ENCODE measurements around the gene HNRNPR.

The HNRNPR gene

GRCh38 chr1:23368562-23369334 is 24.7 kb upstream of the HNRNPR start:
- WGBS, result under 1% methylated on average over 60 of the region's 61 CpGs
- peak overlapping the region; percentile 19 to 99 for H3K14ac ChIP-seq (ENCODE audit: low read length in 2 of 2)
- H2AFZ ChIP-seq (ENCODE audit: low read depth, low read length), result peak overlapping the region; percentile 86
- H3K4ac ChIP-seq (ENCODE audit: low read depth in 1 of 2, low read length in 2 of 2), result peak overlapping the region; percentile 84 to 99
- H3K27me3 ChIP-seq (ENCODE audit: control insufficient read depth in 1 of 2, insufficient read depth in 1 of 2, low read length in 2 of 2), result no peaks in the 10 kb centered on the region
- peak overlapping the region; percentile 99 for H3K9ac ChIP-seq (ENCODE audit: low read length)
- H3K9me3 ChIP-seq (ENCODE audit: control insufficient read depth, low read length), result peaks cover 20% of the 10 kb centered on the region
- H2BK120ac ChIP-seq (ENCODE audit: low read depth, low read length), result peak overlapping the region; percentile 64
- H3K4me3 ChIP-seq (ENCODE audit: insufficient read depth in 1 of 2, low read depth in 1 of 2, low read length in 2 of 2), result peak overlapping the region; percentile 86 to 92
- peaks cover 21 to 46% of the 10 kb centered on the region in 2 experiments for H3K36me3 ChIP-seq (ENCODE audit: control insufficient read depth in 1 of 2, insufficient read depth in 2 of 2, low read depth in 1 of 2, low read length in 2 of 2)
- peak overlapping the region; percentile 84 for H2BK15ac ChIP-seq (ENCODE audit: low read depth, poor library complexity, severe bottlenecking)
- peak overlapping the region; percentile 95 to 99 for H3K18ac ChIP-seq (ENCODE audit: low read depth in 1 of 2, low read length in 2 of 2)
- peak overlapping the region; percentile 94 for H4K8ac ChIP-seq (ENCODE audit: low read length)
- peak overlapping the region; percentile 84 for H2BK5ac ChIP-seq (ENCODE audit: low read depth, low read length, poor library complexity, severe bottlenecking)
- H3K27ac ChIP-seq (ENCODE audit: low read length, poor library complexity, severe bottlenecking), result peak overlapping the region; percentile 100
- peak; percentile 96 for DNase-seq
- H2BK12ac ChIP-seq (ENCODE audit: low read length in 2 of 2), result peak overlapping the region; percentile 78 to 91
- peaks cover 20% of the 10 kb centered on the region for H3K4me1 ChIP-seq (ENCODE audit: control insufficient read depth, insufficient read depth, low read depth, low read length)
- H4K91ac ChIP-seq (ENCODE audit: low read length), result peak overlapping the region; percentile 77
- peak overlapping the region in 1 of 2 experiments; percentile 84 for H3K23ac ChIP-seq (ENCODE audit: low read length in 2 of 2)
- peaks cover 18% of the 10 kb centered on the region for H3K79me1 ChIP-seq (replicated peaks; ENCODE audit: low read length, poor library complexity, severe bottlenecking)
- peak overlapping the region; percentile 97 for H3K4me2 ChIP-seq (ENCODE audit: low read length, poor library complexity, severe bottlenecking)
- H2AK5ac ChIP-seq (ENCODE audit: low read length, severe bottlenecking), result peak overlapping the region; percentile 81

GRCh38 chr1:23367791-23368561 is 23.9 kb upstream of the HNRNPR start:
- H4K91ac ChIP-seq (ENCODE audit: low read length), result peak overlapping the region; percentile 77
- H2BK5ac ChIP-seq (ENCODE audit: low read depth, low read length, poor library complexity, severe bottlenecking), result peak overlapping the region; percentile 77
- 7% methylated on average over 41 of the region's 41 CpGs for WGBS

GRCh38 chr1:23367451-23367790 is 23.3 kb upstream of the HNRNPR start:
- H2BK12ac ChIP-seq (ENCODE audit: low read length in 2 of 2), result no peak overlapping the region
- no peak overlapping the region for H2AFZ ChIP-seq (ENCODE audit: low read depth, low read length)
- peak overlapping the region; percentile 74 for H2AK5ac ChIP-seq (ENCODE audit: low read length, severe bottlenecking)
- H3K18ac ChIP-seq (ENCODE audit: low read depth in 1 of 2, low read length in 2 of 2), result peak overlapping the region in 1 of 2 experiments; percentile 54
- H3K4ac ChIP-seq (ENCODE audit: low read depth in 1 of 2, low read length in 2 of 2), result peak overlapping the region; percentile 40 to 88
- H2BK120ac ChIP-seq (ENCODE audit: low read depth, low read length), result no peak overlapping the region
- H4K91ac ChIP-seq (ENCODE audit: low read length), result peak overlapping the region; percentile 70
- H3K9me3 ChIP-seq (ENCODE audit: control insufficient read depth, low read length), result peaks cover 33% of the 10 kb centered on the region
- H4K8ac ChIP-seq (ENCODE audit: low read length), result peak overlapping the region; percentile 14
- H2BK15ac ChIP-seq (ENCODE audit: low read depth, poor library complexity, severe bottlenecking), result no peak overlapping the region
- WGBS, result 79% methylated on average over 9 of the region's 9 CpGs
- H3K9ac ChIP-seq (ENCODE audit: low read length), result peak overlapping the region; percentile 99
- peaks cover 30 to 59% of the 10 kb centered on the region in 2 experiments for H3K36me3 ChIP-seq (ENCODE audit: control insufficient read depth in 1 of 2, insufficient read depth in 2 of 2, low read depth in 1 of 2, low read length in 2 of 2)
- H2BK5ac ChIP-seq (ENCODE audit: low read depth, low read length, poor library complexity, severe bottlenecking), result no peak overlapping the region
- H3K27ac ChIP-seq (ENCODE audit: low read length, poor library complexity, severe bottlenecking), result peak overlapping the region; percentile 79
- no peak overlapping the region for H3K14ac ChIP-seq (ENCODE audit: low read length in 2 of 2)
- no peak for DNase-seq
- peak overlapping the region; percentile 91 for H3K4me2 ChIP-seq (ENCODE audit: low read length, poor library complexity, severe bottlenecking)
- H3K23ac ChIP-seq (ENCODE audit: low read length in 2 of 2), result peak overlapping the region in 1 of 2 experiments; percentile 46
- peak overlapping the region in 1 of 2 experiments; percentile 86 for H3K4me3 ChIP-seq (ENCODE audit: insufficient read depth in 1 of 2, low read depth in 1 of 2, low read length in 2 of 2)
- H3K27me3 ChIP-seq (ENCODE audit: control insufficient read depth in 1 of 2, insufficient read depth in 1 of 2, low read length in 2 of 2), result no peaks in the 10 kb centered on the region
- peaks cover 20% of the 10 kb centered on the region for H3K4me1 ChIP-seq (ENCODE audit: control insufficient read depth, insufficient read depth, low read depth, low read length)
- peaks cover 14% of the 10 kb centered on the region for H3K79me1 ChIP-seq (replicated peaks; ENCODE audit: low read length, poor library complexity, severe bottlenecking)

More at GRCh38 chr1:23367791-23368561, 23.9 kb upstream of the HNRNPR start:
- H3K36me3 ChIP-seq (ENCODE audit: control insufficient read depth in 1 of 2, insufficient read depth in 2 of 2, low read depth in 1 of 2, low read length in 2 of 2), result peaks cover 24 to 53% of the 10 kb centered on the region in 2 experiments
- peak overlapping the region; percentile 90 to 99 for H3K4ac ChIP-seq (ENCODE audit: low read depth in 1 of 2, low read length in 2 of 2)
- peak overlapping the region; percentile 99 for H3K9ac ChIP-seq (ENCODE audit: low read length)
- peak overlapping the region; percentile 97 for H3K4me2 ChIP-seq (ENCODE audit: low read length, poor library complexity, severe bottlenecking)
- peak overlapping the region in 1 of 2 experiments; percentile 46 for H3K23ac ChIP-seq (ENCODE audit: low read length in 2 of 2)
- H3K79me1 ChIP-seq (replicated peaks; ENCODE audit: low read length, poor library complexity, severe bottlenecking), result peaks cover 16% of the 10 kb centered on the region
- H2AFZ ChIP-seq (ENCODE audit: low read depth, low read length), result peak overlapping the region; percentile 86
- peak overlapping the region in 1 of 2 experiments; percentile 94 for H3K14ac ChIP-seq (ENCODE audit: low read length in 2 of 2)
- H3K18ac ChIP-seq (ENCODE audit: low read depth in 1 of 2, low read length in 2 of 2), result peak overlapping the region; percentile 94 to 99
- peak overlapping the region; percentile 45 for H4K8ac ChIP-seq (ENCODE audit: low read length)
- peak overlapping the region; percentile 49 to 91 for H2BK12ac ChIP-seq (ENCODE audit: low read length in 2 of 2)
- H2BK120ac ChIP-seq (ENCODE audit: low read depth, low read length), result peak overlapping the region; percentile 64
- H3K4me3 ChIP-seq (ENCODE audit: insufficient read depth in 1 of 2, low read depth in 1 of 2, low read length in 2 of 2), result peak overlapping the region; percentile 86 to 92
- peak overlapping the region; percentile 100 for H3K27ac ChIP-seq (ENCODE audit: low read length, poor library complexity, severe bottlenecking)
- H3K27me3 ChIP-seq (ENCODE audit: control insufficient read depth in 1 of 2, insufficient read depth in 1 of 2, low read length in 2 of 2), result no peaks in the 10 kb centered on the region
- peaks cover 27% of the 10 kb centered on the region for H3K9me3 ChIP-seq (ENCODE audit: control insufficient read depth, low read length)
- no peak overlapping the region for H2BK15ac ChIP-seq (ENCODE audit: low read depth, poor library complexity, severe bottlenecking)
- H2AK5ac ChIP-seq (ENCODE audit: low read length, severe bottlenecking), result peak overlapping the region; percentile 93
- peak; percentile 99 for DNase-seq
- H3K4me1 ChIP-seq (ENCODE audit: control insufficient read depth, insufficient read depth, low read depth, low read length), result peaks cover 20% of the 10 kb centered on the region

GRCh38 chr1:23366598-23366997 is 22.5 kb upstream of the HNRNPR start:
- Histone ChIP-seq H2AK5ac (ENCODE audit: low read length, severe bottlenecking) (no peak overlapping the region), H2AFZ (ENCODE audit: low read depth, low read length) (no peak overlapping the region), H3K14ac (ENCODE audit: low read length in 2 of 2) (no peak overlapping the region), H2BK12ac (ENCODE audit: low read length in 2 of 2) (no peak overlapping the region), H3K36me3 (ENCODE audit: control insufficient read depth in 1 of 2, insufficient read depth in 2 of 2, low read depth in 1 of 2, low read length in 2 of 2) (peaks cover 31 to 60% of the 10 kb centered on the region in 2 experiments), H4K91ac (ENCODE audit: low read length) (no peak overlapping the region), H3K27ac (ENCODE audit: low read length, poor library complexity, severe bottlenecking) (no peak overlapping the region), H3K4me1 (ENCODE audit: control insufficient read depth, insufficient read depth, low read depth, low read length) (peaks cover 14% of the 10 kb centered on the region), H3K23ac (ENCODE audit: low read length in 2 of 2) (no peak overlapping the region), H2BK120ac (ENCODE audit: low read depth, low read length) (no peak overlapping the region), H4K8ac (ENCODE audit: low read length) (no peak overlapping the region), H3K4me3 (ENCODE audit: insufficient read depth in 1 of 2, low read depth in 1 of 2, low read length in 2 of 2) (peak overlapping the region in 1 of 2 experiments; percentile 86), H2BK5ac (ENCODE audit: low read depth, low read length, poor library complexity, severe bottlenecking) (no peak overlapping the region), H3K9me3 (ENCODE audit: control insufficient read depth, low read length) (peaks cover 41% of the 10 kb centered on the region), H3K18ac (ENCODE audit: low read depth in 1 of 2, low read length in 2 of 2) (no peak overlapping the region), H3K79me1 (replicated peaks; ENCODE audit: low read length, poor library complexity, severe bottlenecking) (peaks cover 11% of the 10 kb centered on the region), H2BK15ac (ENCODE audit: low read depth, poor library complexity, severe bottlenecking) (no peak overlapping the region), H3K4me2 (ENCODE audit: low read length, poor library complexity, severe bottlenecking) (no peak overlapping the region), H3K27me3 (ENCODE audit: control insufficient read depth in 1 of 2, insufficient read depth in 1 of 2, low read length in 2 of 2) (no peaks in the 10 kb centered on the region), H3K4ac (ENCODE audit: low read depth in 1 of 2, low read length in 2 of 2) (no peak overlapping the region), H3K9ac (ENCODE audit: low read length) (peak overlapping the region; percentile 99)
- no peak for DNase-seq
- WGBS, result 96% methylated on average over 5 of the region's 5 CpGs

Measured in mesenchymal stem cell (in vitro differentiated cells and primary cell).